ENCODE measurements around the gene FHIT.

FHIT gene

DNA sequence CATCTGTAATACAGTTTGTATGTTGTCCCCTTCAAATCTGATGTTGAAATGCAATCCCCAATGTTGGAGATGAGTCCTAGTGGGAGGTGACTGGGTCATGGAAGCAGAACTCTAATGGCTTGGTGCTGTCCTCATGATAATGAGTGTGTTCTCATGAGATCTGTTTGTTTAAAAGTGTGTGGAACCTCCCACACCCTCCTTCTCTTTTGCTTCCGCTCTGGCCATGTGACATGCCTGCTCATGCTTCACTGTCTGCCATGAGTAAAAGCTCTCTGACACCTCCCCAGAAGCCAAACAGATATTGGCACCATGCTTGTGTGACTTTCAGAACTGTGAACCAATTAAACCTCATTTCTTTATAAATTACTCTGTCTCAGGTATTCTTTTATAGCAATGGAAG is 1407.4 kb downstream of the FHIT start:
- no peak for DNase-seq

DNA sequence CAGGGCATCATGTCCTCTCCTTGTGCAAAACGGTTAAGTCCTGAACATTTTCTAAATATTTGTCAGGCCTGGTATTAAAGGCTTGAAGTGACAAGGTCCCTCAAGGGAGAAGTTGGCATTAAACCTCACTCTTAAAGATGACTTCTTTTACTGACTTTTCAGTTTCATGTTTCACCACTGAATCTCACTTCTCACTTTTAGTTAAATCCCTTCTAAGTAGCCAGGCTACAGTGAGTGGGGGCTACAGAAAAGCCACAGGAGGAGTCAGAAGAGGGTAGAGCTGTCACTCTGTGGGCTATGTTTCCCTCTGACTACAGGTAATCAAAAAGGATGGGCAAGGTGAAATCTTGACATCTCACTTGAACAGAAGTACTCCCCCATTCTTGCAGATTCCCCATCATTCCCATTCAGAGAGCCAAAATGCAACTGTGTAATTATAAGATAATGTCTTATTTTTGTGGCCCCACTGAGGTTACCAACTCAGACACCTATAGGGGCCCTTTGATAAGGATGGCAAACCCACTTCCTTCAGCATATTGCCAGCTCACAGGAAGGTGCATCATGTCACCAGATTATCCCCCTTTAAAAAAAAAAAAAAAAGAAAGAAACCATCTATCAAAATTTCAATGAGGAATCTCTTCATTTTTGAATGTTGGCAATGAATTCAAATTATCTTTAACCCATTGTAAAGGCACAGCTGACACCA is 1411.3 kb downstream of the FHIT start:
- no peak for DNase-seq

DNA sequence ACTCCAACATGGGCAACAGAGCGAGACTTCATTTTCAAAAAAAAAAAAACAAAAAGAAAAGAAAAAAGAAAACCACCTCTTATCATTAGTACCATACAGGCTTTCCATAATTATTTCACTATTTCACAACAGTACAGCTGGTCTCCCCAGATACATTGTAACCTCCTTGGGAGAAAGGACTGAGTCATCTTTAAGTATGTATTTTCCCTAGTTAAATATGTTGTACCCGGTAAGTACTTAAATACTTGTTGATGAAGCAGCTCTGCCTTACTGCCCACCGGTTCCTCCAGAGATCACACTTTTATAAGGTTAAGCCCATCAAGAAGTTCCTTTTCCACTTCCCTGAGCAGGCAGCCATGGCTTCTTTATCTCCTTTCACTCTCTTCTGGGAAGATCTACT is 1412.0 kb downstream of the FHIT start:
- DNase-seq, result no peak

DNA sequence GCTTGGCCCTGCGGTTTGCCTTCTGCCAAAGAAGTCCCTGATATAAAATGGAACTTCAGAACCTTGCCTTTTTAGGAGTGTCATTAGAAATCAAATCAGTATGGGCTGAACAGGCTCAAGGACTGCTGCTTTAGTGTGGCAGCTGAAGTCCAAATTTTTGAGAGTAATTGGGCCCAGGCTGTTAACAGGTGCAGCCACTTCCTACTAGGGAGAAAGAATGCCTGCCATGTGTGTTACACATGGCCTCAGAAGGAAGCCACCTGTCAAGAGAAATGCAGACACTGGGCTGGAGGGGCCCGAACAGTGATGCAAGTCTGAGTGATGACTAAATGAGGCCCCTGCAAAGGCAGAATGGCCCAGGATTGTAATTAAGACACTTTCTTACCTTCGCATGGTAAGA is 1414.7 kb downstream of the FHIT start:
- DNase-seq, result no peak

DNA sequence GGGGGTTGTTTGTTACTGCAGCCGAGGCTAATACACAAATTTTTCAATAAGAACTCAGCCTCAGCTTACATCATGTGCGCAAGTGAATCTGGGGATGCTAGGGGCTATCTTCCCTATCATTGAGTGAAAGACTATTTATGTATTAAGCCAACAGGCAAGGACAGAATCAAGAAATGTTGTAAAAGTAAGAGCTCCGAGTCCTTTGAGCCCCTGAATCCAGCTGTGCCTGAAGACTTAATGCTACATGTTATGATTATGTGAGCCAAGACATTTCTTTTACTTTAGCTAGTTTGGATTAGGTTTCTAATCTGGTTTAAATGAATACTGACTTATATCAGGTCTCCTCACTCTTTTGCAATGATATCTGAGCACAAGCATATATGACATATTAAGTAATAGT is 1418.5 kb downstream of the FHIT start:
- no peak for DNase-seq

DNA sequence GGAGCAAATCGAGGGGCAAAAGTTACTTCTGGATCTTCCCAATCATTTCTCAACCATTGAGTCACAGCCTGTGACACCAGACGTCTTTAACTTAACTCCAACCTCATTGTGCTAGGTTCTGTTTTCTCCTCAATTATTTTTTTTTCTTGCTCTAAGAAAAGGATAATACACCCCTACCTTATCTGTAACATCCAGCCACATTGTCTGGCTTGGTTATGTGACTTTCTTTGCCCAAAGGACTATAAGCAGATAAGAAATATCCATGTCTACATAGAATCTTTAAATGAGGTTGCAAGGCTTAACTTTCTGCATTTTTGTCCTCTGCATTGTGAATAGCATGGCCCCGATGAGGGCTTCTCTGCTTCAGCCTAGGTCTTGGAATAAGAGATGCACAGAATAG is 1419.0 kb downstream of the FHIT start:
- no peak for DNase-seq

DNA sequence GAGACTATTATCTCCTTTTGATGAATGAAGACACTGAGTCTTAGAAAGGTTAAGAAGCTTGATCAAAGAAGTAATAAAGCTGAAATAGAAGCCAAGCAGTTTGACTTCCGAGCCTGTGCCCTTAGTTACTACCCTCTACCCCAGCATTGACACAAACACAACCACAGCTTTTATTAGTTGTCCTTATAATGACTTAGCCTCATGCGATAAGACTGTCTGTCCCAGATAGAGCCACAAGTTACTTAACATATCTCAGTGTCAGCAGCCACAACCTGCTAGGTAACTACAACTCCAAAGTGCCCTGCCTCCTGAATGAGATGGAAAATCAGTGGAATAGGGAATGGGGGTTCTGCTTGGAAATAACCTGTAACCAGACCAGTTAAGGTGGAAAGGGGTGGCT is 1419.9 kb downstream of the FHIT start:
- no peak for DNase-seq

DNA sequence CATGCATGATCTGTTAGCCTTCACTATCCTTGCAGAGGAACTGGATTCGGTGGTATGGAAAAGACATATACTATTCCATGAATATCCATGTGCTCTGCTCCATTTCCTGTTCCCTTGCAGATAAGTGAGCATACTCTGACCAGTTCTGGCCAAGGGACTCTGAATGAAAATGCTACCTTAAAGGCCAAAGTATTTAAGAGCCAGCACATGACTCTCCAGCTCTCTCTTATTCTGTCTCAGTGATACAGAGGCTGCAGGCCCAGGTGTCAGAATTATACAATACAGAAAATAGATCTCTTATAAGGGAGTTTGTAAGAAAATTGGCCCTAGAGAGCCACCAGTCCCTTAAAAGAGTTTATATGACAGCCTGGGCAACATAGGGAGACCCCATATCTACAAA is 1421.7 kb downstream of the FHIT start:
- DNase-seq, result no peak

DNA sequence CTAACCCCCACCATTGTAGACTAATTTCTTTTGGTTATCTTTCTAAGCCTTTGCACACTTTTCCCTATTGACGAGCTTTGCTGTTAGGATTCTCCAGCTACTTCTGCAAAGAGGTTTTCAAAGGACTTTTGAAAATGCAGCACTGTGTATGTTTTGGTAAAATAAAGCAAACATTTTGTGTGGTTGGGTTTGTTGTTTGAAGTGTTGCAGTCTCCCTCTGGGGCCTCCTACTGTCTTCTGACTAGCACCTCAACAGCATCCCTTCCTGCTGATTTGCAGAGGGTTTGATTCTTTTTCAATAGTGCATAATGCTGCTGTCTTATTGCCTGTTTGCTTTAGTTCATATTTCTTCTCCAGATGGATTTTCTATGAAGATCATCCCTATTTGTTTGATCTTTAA is 1426.4 kb downstream of the FHIT start:
- no peak for DNase-seq

DNA sequence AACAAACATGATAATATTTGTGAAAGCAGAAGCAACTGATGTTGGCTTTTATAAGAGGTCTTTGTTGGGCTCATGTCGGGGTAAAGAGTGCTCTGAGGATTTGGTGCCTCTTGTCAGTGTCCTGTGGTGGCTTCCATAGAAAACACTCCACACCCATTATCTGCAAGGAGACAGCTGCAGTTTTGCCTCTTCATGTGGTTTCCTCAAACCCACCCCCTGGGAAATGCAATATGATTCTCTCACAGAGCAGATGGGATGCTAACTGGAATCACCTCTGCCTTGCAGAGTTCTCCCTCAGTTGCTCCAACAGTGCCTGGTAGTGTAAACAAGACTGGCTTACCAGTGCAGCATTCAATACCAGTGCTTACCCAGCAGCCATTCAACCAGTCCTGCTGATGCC is 1430.0 kb downstream of the FHIT start:
- no peak for DNase-seq

DNA sequence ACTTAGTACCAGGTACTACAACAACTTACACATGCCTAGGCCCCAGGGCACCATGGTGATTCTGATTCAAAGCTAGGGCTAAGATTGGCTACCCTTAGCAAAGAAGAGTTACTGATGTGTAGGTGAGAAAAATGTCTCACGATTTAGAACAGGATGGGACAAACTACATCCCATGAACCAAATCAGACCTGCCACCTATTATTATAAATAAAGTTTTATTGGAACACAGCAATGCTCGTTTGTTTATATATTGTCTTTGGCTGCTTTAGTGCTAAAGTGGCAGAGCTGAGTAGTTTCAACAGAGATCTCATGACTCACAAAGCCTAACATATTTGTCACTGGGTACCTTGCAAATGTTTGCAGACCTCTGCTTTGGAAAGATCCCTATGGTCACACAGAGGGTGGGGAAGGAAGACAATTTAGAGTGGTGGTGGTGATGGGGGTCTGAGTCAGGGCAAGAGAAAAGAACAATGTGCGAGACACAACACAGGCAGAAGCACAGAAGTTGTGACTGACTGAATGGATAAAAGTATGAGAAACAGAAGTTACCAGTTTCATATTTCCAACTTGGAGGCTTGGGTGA is 1430.8 kb downstream of the FHIT start:
- DNase-seq, result no peak

DNA sequence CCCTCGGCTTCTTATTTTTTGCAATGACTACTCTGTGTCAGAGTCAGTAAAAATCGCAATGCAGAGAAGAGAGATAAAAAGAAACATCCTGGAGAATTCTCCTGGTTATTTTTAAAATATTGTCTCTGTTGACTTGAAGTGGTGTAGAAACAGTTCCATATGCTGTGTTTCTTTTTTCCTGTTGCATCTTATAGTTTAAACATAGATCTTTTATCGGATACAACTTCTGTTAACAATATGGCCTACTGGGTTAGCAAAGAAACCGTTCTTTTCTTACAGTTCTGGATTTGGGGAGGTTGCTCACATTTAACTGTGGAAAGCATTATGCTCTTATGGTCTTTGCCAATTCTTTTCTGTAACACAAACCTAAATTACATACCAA is 1432.3 kb downstream of the FHIT start:
- DNase-seq, result no peak

DNA sequence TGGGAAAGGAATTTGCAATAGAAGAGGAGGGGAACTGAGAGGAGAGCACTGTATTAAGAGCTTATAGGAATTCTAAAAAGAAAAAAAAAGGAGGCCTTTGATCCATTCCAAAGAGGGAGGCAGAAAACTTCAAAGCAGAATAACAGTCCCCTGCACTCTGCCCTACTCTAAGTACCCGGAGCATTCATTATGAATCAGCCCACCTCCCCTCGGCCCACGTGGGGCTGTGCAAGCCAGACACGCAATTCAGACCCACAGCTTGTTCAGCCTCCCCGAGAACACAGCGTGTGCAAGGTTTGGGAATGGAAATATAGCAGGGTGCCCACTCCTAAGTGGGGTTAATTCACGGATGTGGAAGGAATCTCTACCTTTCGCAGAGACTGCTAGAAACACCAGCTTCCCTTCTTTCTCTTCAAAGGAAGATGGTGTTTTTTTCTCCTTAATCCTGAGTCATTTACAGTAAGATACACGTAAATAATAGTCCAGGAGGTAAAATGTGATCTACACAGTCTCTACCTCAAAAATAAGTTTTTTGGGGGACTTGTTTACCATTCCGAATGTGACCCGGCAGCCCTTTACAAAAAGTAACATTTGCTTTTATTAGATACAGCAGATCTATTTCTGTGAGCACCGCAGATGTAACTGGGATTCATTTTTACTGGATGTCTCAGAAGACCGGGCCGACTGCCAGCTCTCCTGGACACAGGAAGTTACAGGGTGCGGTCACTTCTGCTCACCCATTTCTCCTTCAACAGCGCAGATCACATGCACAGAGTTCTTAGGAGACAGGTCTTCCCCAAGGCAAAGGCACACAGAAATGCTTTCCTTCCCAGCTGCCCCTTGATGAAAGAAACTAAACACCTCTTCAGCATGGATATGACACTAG is 1433.0 kb downstream of the FHIT start:
- DNase-seq, result no peak

DNA sequence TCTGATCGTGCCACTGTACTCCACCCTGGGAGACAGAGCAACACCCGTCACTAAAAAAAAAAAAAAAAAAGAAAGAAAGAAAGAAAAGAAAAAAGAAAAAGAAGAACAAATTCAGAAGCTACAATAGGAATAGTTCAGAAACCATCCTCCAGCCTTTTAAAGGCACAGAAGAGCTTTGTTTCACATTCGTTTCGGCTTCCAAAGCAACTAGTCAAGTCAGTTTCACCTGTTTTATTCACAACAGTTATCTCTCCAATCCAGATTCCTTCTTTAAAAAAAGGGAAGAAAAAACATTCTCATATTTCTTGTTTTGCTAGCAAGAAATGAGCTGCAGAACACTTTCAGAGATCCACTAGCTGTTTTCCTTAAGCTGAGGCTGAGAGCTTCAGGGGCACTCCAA is 1433.7 kb downstream of the FHIT start:
- no peak for DNase-seq

DNA sequence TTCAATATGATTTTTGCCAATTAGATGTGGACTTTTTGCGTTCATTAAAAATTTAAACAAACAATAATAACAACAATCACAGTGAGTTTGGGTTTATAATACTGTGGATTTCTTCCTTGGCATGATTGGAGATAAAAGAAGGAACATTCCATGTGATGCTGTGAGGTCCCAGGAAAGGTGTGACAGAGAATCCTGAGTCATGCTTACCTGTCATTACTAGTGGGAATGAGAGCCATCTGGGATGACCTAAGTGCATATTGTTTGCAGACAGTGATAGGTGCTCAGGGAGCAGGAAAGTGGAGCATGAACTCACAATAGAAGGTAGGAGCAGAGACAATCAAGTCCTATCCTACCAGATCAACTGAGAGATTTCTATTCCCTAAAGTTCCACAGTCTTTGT is 1434.9 kb downstream of the FHIT start:
- no peak for DNase-seq

DNA sequence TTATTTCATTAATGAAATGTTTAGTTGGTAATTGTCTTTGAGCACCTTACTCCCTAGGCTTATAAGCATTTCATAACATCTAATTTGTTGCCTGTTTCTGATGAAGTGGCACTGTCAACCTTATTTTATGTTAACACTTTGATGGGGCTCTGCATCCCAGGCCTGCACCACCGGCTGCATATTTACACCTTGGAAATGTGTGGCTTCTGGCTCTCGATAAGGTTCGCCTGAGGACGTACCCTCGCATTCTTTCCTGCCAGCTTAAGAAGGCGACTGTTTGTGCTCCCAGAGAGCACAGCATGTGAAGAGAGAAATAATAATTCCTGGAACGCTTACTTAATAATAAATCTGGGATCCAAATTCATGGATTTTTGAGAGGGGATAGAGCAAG is 1438.1 kb downstream of the FHIT start:
- no peak for DNase-seq

DNA sequence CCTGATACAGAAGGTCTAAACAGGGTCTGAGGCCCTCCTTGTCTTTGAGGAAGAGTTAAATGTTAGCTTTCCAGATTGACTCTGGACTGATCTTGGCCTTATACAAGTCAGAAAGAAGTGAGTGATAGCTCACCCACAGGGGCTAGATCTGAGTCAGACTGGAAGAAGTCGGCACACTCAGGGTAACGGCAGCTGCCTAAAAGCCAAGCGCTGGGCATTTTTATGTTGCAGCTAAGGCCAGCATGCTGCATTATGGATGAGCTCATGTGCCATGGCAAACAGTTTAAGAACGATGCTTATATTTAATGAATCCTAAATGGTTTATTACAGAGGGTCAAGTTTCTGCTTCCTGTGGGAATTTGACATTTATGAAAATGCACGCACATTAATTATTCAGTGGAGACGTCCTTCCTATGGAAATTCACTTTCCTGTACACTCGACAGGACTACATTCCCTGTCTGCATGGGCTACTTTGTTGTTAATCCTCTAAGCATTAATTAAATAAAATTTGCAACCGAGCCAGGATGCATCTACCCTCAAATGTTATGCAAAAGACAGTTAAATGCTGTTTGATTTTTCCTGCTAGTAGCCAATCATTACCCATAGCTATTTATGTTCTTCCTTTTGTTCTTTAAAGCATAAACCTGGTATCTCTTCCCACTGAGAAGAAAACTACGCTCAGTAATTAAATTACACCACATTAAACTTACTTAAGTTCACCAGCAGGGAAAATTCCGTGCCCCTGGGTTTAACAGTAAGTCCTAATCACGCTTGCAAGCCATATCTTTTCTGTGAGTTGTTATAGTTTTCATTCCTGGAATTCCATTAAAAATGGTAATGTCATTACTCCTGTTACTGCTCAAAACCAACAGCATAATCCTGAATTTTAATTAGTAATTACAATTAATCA is 1438.8 kb downstream of the FHIT start:
- DNase-seq, result no peak

DNA sequence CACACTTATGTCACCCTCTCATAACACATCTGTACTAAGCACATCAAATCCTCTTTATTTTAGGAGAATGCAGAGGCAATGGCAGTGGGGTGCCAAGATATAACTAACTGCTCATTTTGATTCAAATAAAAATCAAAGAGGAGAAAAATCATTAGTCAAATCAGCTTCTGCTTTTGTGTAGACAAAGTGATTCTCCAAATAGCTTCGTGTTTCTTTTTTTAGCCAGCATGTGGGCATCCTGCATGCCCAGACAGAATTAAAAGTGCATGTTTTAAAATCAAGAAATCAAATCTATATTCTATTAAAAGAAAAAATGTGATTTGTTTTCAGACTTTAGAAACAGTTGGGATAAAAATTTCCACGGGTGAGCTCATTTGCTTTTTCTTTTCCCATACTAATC is 1440.1 kb downstream of the FHIT start:
- DNase-seq, result no peak

DNA sequence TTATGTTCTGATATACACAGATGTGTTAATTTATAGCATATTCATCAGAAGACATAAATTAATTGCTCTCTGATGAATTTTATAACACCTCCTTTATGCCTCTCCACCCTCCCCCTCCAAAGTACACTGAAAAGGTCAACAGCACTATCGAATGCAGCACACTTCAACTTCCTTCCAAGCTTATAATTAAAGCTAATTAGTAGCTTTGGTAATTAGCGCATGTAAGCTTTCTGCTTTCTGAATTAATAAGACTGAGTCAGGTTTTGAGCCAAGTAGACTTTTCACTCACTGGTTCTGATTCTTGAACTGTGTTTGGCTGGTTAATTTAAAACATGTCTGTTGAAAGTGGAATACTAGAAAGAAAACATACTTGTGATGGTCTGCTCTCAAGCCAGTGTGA is 1440.6 kb downstream of the FHIT start:
- no peak for DNase-seq

DNA sequence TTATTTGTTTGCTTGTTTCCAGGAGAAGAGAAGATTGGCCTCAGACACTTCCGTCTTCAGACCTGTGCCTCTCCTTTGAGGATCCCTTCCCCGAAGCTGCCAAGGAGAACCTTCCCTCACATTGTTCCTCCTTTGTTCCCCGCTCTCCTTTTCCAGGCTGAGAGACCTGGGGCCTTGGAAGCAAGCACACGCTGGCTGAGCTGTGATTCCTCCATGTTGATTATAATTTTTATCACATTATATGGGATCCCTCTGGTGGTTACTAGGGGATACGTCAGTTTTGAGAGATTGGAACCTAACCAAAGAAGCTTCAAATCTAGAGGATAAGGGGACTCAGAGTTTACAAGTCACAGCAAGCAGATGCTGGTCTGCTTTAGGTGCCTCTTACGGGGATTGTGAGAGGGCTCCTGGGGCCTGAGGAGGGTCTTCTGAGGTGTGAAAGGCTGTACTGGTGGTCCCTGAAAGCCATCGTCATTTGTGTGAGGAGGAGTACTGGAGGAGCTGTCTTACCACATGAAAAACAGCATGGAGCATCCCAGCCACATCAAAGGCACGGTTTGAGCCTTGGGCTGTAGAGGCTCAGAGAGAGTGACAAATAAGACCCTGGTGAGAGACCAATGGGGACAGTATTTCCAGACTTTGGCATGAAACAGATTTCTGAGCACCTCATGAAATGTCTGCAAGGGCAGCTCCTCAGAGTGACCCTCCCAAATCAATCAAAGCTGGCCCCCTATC is 1441.4 kb downstream of the FHIT start:
- no peak for DNase-seq

DNA sequence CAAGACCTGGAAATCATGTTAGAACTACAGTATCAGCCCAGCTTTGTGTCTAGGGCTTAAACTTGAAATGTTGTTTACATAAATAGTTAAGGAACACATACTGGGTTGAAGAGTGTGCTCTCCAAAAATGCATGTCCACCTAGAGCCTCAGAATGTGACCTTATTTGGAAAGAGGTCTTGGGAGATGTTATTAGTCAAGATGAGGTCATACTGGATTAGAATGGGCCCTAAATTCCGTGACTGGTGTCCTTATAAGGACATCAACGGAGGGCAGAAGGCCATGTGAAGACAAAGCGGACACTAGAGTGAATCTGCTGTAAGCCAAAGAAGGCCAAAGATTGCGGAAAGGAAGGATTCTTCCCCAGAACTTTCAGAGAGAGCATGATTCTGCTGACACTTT is 1442.2 kb downstream of the FHIT start:
- DNase-seq, result no peak

DNA sequence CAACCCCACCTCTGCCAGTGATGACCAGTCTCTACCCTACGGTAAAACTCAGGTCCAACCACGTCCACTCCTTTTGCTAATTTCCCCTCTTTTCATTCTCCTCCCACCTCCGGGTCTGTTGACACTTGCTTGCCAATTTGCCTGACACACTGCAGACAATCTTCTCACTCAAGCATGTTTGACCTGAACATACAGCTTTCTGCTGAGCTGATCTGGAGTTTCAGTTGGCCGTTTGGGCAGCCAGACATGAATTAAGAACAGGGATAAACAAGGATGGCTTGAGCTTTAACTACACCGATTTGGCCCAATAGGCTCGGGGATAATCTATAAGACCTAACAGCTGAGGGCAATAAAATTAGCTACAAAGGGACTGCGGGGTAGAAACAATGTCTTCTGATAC is 1442.8 kb downstream of the FHIT start:
- no peak for DNase-seq
